Mesenchymal stem cell (in vitro differentiated cells and primary cell): ENCODE results near the gene TCF12.
A peak's percentile ranks its signal among the peaks of the same experiment; 100 is the strongest.

Source experiments
- DNase-seq: peaks from one replicate; pipeline ENCODE4 v3.0.0-alpha.2; 2013
- H2AFZ ChIP-seq: one replicate; pipeline ENCODE4 v1.6.1; 2013; ENCODE audit warnings: low read depth, mild to moderate bottlenecking, control low read depth, inconsistent platforms, low read length, moderate library complexity
- H2AK5ac ChIP-seq: 2 replicates; pipeline ENCODE4 v1.6.1; 2013; ENCODE audit warnings: low read length, moderate library complexity, mild to moderate bottlenecking, inconsistent platforms; ENCODE audit not compliant: severe bottlenecking
- H2BK120ac ChIP-seq: one replicate; pipeline ENCODE4 v1.6.1; 2013; ENCODE audit warnings: low read depth, mild to moderate bottlenecking, inconsistent platforms, low read length, moderate library complexity
- H2BK12ac ChIP-seq, 2 experiments: one replicate each; pipeline ENCODE4 v1.6.1; 2013; ENCODE audit warnings: inconsistent platforms in 2 of 2, low read length in 2 of 2, mild to moderate bottlenecking in 2 of 2, moderate library complexity in 2 of 2, control low read depth in 1 of 2
- H2BK15ac ChIP-seq: one replicate; pipeline ENCODE4 v1.6.1; 2013; ENCODE audit warnings: mild to moderate bottlenecking, low read depth, inconsistent platforms; ENCODE audit not compliant: poor library complexity, severe bottlenecking
- H2BK5ac ChIP-seq: 2 replicates; pipeline ENCODE4 v1.6.1; 2013; ENCODE audit warnings: low read depth, mild to moderate bottlenecking, low read length, control low read depth, inconsistent platforms; ENCODE audit not compliant: poor library complexity, severe bottlenecking
- H3K14ac ChIP-seq, 2 experiments: one replicate each; pipeline ENCODE4 v1.6.1; 2013; ENCODE audit warnings: inconsistent platforms in 2 of 2, low read length in 2 of 2, control low read depth in 1 of 2, mild to moderate bottlenecking in 1 of 2, moderate library complexity in 1 of 2
- H3K18ac ChIP-seq, 2 experiments: one replicate each; pipeline ENCODE4 v1.6.1; 2013; ENCODE audit warnings: inconsistent platforms in 2 of 2, low read length in 2 of 2, control low read depth in 1 of 2, low read depth in 1 of 2, mild to moderate bottlenecking in 1 of 2
- H3K23ac ChIP-seq, 2 experiments: one replicate each; pipeline ENCODE4 v1.6.1; 2013; ENCODE audit warnings: inconsistent platforms in 2 of 2, low read length in 2 of 2, mild to moderate bottlenecking in 2 of 2, moderate library complexity in 2 of 2, control low read depth in 1 of 2
- H3K27ac ChIP-seq: 2 replicates; pipeline ENCODE4 v1.5.1; 2013; ENCODE audit warnings: mild to moderate bottlenecking, moderate library complexity, low read length, control low read depth, inconsistent platforms; ENCODE audit not compliant: poor library complexity, severe bottlenecking
- H3K27me3 ChIP-seq, 2 experiments: 2 replicates each; pipeline versions ENCODE4 v1.6.1 to v1.7.0; 2013; ENCODE audit warnings: low read length in 2 of 2, mild to moderate bottlenecking in 2 of 2, moderate library complexity in 2 of 2, control low read depth in 1 of 2, inconsistent platforms in 1 of 2; ENCODE audit not compliant: control insufficient read depth in 1 of 2, insufficient read depth in 1 of 2
- H3K36me3 ChIP-seq, 2 experiments: 2 replicates each; pipeline versions ENCODE4 v1.6.1 to v1.7.0; 2013; ENCODE audit warnings: low read length in 2 of 2, control low read depth in 1 of 2, inconsistent platforms in 1 of 2, low read depth in 1 of 2, mild to moderate bottlenecking in 1 of 2; ENCODE audit not compliant: insufficient read depth in 2 of 2, control insufficient read depth in 1 of 2
- H3K4ac ChIP-seq, 2 experiments: one replicate each; pipeline ENCODE4 v1.6.1; 2013; ENCODE audit warnings: inconsistent platforms in 2 of 2, low read length in 2 of 2, mild to moderate bottlenecking in 2 of 2, moderate library complexity in 2 of 2, control low read depth in 1 of 2, low read depth in 1 of 2
- H3K4me1 ChIP-seq: 2 replicates; pipeline ENCODE4 v1.6.1; 2013; ENCODE audit warnings: low read depth, low read length, control low read depth; ENCODE audit not compliant: control insufficient read depth, insufficient read depth
- H3K4me2 ChIP-seq: 2 replicates; pipeline ENCODE4 v1.6.1; 2013; ENCODE audit warnings: low read length, mild to moderate bottlenecking, inconsistent platforms; ENCODE audit not compliant: poor library complexity, severe bottlenecking
- H3K4me3 ChIP-seq, 2 experiments: 2 replicates each; pipeline versions ENCODE4 v1.5.1 to v1.7.0; 2013; ENCODE audit warnings: low read length in 2 of 2, mild to moderate bottlenecking in 2 of 2, control low read depth in 1 of 2, low read depth in 1 of 2; ENCODE audit not compliant: insufficient read depth in 1 of 2
- H3K79me1 ChIP-seq: replicated peaks from 2 replicates; pipeline ENCODE4 v1.6.1; 2013; ENCODE audit warnings: mild to moderate bottlenecking, control low read depth, low read length, inconsistent platforms; ENCODE audit not compliant: poor library complexity, severe bottlenecking
- H3K9ac ChIP-seq: 2 replicates; pipeline ENCODE4 v1.7.0; 2013; ENCODE audit warnings: mild to moderate bottlenecking, low read length, moderate library complexity
- H3K9me3 ChIP-seq: 2 replicates; pipeline ENCODE4 v1.7.0; 2013; ENCODE audit warnings: mild to moderate bottlenecking, low read length; ENCODE audit not compliant: control insufficient read depth
- H4K8ac ChIP-seq: one replicate; pipeline ENCODE4 v1.6.1; 2013; ENCODE audit warnings: inconsistent platforms, mild to moderate bottlenecking, low read length, moderate library complexity
- H4K91ac ChIP-seq: one replicate; pipeline ENCODE4 v1.6.1; 2013; ENCODE audit warnings: mild to moderate bottlenecking, low read length, inconsistent platforms
- WGBS: methylation state at CpG from one replicate; pipeline ENCODE4 v1.1.7; 2013; ENCODE audit warnings: mixed read lengths; 5-methylcytosine and 5-hydroxymethylcytosine counted together

Gene TCF12

DNA sequence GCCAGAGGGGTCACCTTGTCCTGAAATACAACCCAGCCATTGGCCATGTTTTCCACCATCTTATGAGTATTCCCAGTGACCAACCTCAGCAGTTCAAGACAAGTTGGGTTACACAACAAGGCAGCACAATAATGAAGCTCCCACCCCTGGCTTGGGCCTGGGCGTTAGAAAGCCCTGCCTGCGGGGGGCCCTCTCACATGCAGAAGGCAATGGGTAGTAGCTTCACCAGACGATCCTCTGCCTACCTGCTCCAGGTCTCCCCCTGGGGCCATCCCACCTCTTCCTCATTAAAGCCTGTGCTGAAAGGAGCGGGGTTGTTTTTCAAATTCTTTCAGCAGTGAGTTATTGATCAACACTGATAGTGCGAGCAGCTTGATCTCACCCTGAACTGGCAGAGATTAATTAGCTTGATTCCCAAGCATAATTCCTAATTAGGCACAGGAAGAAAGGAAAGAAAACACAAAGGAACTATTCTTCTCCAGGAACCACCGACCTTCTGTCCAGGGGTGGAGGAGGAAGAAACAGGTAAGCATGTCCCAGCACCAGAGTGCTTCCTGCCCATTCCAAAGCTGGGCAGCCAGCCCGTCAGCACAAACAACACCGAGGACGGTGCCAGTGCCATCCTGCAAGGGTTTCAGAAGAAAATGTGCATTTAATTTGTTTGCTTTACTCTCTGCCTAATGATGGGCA lies 378.2 kb downstream of the TCF12 start:
- Histone ChIP-seq H3K4me3 (no peak overlapping the region), H3K4me1 (no peaks in the 10 kb centered on the region), H3K27ac (no peak overlapping the region), H3K14ac (no peak overlapping the region), H3K79me1 (no peaks in the 10 kb centered on the region), H3K9me3 (no peaks in the 10 kb centered on the region), H2AFZ (no peak overlapping the region), H3K27me3 (no peaks in the 10 kb centered on the region), H2BK15ac (no peak overlapping the region), H2BK5ac (no peak overlapping the region), H2BK120ac (no peak overlapping the region), H3K9ac (no peak overlapping the region), H4K8ac (no peak overlapping the region), H4K91ac (no peak overlapping the region), H3K4me2 (no peak overlapping the region), H3K4ac (no peak overlapping the region), H3K18ac (no peak overlapping the region), H3K23ac (no peak overlapping the region), H2BK12ac (no peak overlapping the region), H2AK5ac (no peak overlapping the region), H3K36me3 (peaks cover 6 to 7% of the 10 kb centered on the region in 2 experiments)
- no peak for DNase-seq
- 88% methylated on average over 9 of the region's 9 CpGs for WGBS

DNA sequence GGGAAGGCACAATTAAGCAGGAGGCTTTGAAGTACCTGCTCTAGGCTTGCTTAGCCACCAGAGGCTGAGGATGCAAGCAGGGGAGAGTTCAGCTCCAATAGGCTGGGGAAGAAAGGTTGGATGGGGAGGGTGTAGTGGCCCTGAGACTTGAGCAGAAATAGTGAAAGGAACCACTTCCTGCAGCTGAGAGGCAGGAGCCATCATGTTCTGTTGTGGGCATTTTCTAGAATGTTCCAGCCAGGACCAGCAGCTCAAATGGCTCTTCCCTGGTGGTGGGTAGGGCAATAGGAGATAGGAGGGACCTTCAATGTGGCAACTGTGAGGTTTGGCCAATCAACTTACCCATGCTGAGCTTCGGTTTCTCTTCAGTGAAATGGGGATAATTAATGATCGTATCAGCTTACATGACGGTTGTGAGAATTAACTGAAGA lies 378.7 kb downstream of the TCF12 start:
- no peak overlapping the region for H2AFZ ChIP-seq
- no peak overlapping the region for H3K18ac ChIP-seq
- no peak overlapping the region for H3K4me2 ChIP-seq
- H4K8ac ChIP-seq = no peak overlapping the region
- WGBS = 97% methylated on average over 3 of the region's 3 CpGs
- DNase-seq = no peak
- no peak overlapping the region for H3K4me3 ChIP-seq
- H3K4ac ChIP-seq = no peak overlapping the region
- no peak overlapping the region for H2BK15ac ChIP-seq
- H2BK5ac ChIP-seq = no peak overlapping the region
- H3K27me3 ChIP-seq = no peaks in the 10 kb centered on the region
- H2BK120ac ChIP-seq = no peak overlapping the region
- no peaks in the 10 kb centered on the region for H3K79me1 ChIP-seq
- peaks cover 6 to 7% of the 10 kb centered on the region in 2 experiments for H3K36me3 ChIP-seq
- no peak overlapping the region for H2BK12ac ChIP-seq
- H4K91ac ChIP-seq = no peak overlapping the region
- H3K4me1 ChIP-seq = no peaks in the 10 kb centered on the region
- H3K14ac ChIP-seq = no peak overlapping the region
- H3K9ac ChIP-seq = no peak overlapping the region
- H3K27ac ChIP-seq = no peak overlapping the region
- no peak overlapping the region for H2AK5ac ChIP-seq
- no peak overlapping the region for H3K23ac ChIP-seq
- no peaks in the 10 kb centered on the region for H3K9me3 ChIP-seq

DNA sequence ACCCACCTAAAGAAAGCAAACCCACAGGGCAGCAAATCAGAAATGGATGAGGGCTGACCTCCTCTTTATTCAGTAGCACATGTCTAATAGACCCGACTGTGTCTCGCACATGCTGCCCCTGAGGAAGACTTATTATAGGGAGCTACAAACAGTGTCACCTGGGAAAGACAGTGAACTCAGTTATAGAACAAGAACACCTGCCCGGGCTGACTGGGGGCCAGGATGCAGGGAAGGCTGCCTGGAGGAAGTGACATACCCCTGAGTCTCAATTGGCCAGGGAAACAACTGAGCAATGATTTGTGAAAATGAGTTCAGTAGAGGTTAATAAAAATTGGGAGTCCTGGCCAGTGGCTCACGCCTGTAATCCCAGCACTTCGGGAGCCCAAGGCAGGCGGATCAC lies 379.2 kb downstream of the TCF12 start:
- no peak overlapping the region for H3K4me2 ChIP-seq
- no peaks in the 10 kb centered on the region for H3K9me3 ChIP-seq
- H4K8ac ChIP-seq = no peak overlapping the region
- H3K4ac ChIP-seq = no peak overlapping the region
- no peak overlapping the region for H3K23ac ChIP-seq
- no peak overlapping the region for H3K14ac ChIP-seq
- no peak overlapping the region for H2BK15ac ChIP-seq
- no peak overlapping the region for H3K4me3 ChIP-seq
- H2AFZ ChIP-seq = no peak overlapping the region
- H2BK120ac ChIP-seq = no peak overlapping the region
- H3K4me1 ChIP-seq = no peaks in the 10 kb centered on the region
- H3K18ac ChIP-seq = peak overlapping the region in 1 of 2 experiments; percentile 38
- H2BK12ac ChIP-seq = no peak overlapping the region
- DNase-seq = no peak
- H3K36me3 ChIP-seq = peaks cover 3 to 7% of the 10 kb centered on the region in 2 experiments
- H4K91ac ChIP-seq = no peak overlapping the region
- 85% methylated on average over 6 of the region's 6 CpGs for WGBS
- H3K27me3 ChIP-seq = no peaks in the 10 kb centered on the region
- H3K27ac ChIP-seq = no peak overlapping the region
- H3K9ac ChIP-seq = no peak overlapping the region
- H2AK5ac ChIP-seq = no peak overlapping the region
- no peaks in the 10 kb centered on the region for H3K79me1 ChIP-seq
- H2BK5ac ChIP-seq = no peak overlapping the region

DNA sequence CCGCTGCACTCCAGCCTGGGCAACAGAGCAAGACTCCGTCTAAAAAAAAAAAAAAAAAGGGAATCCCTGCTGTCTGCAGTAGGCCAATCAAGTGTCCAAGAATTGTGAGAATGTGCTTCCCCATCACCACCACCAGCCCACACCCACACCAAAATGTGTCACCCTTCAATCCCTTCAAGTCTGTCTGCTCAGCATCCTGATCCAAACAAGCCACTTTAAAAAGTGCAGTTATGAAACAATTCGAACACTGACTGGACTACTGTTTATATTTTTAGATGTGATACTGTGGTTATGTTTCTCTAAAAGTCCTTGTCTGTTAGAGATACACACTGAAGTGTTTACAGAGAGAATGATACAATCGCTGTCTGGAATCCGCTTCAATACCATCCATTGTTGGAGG lies 379.8 kb downstream of the TCF12 start:
- H2BK5ac ChIP-seq = no peak overlapping the region
- H2BK120ac ChIP-seq = no peak overlapping the region
- H3K18ac ChIP-seq = no peak overlapping the region
- H3K23ac ChIP-seq = no peak overlapping the region
- no peak overlapping the region for H3K4me2 ChIP-seq
- H2BK15ac ChIP-seq = no peak overlapping the region
- no peak overlapping the region for H3K14ac ChIP-seq
- DNase-seq = peak; percentile 76
- H3K9ac ChIP-seq = no peak overlapping the region
- H3K4ac ChIP-seq = no peak overlapping the region
- H3K4me1 ChIP-seq = no peaks in the 10 kb centered on the region
- no peaks in the 10 kb centered on the region for H3K79me1 ChIP-seq
- H3K9me3 ChIP-seq = no peaks in the 10 kb centered on the region
- no peak overlapping the region for H2AK5ac ChIP-seq
- no peak overlapping the region for H2BK12ac ChIP-seq
- H2AFZ ChIP-seq = no peak overlapping the region
- no peak overlapping the region for H4K91ac ChIP-seq
- H4K8ac ChIP-seq = no peak overlapping the region
- 57% methylated on average over 5 of the region's 5 CpGs for WGBS
- no peak overlapping the region for H3K4me3 ChIP-seq
- H3K27me3 ChIP-seq = no peaks in the 10 kb centered on the region
- peaks cover 0 to 7% of the 10 kb centered on the region in 2 experiments for H3K36me3 ChIP-seq
- no peak overlapping the region for H3K27ac ChIP-seq
